ENCODE data around the gene PALD1. TPM values are rescaled to one million over a fixed set of nuclear protein-coding genes. Genes with fewer than 3 reads are reported as not detected.
"Not testable (repeated sequence)": the region's sequence is repeated elsewhere in the genome, so short reads cannot be mapped to it uniquely, and the experiment has no call there.

PALD1 gene
- total RNA-seq, 2 donors from 2014 or later: 0.07 to 0.13 TPM

- not testable (repeated sequence) for DNase-seq; H3K4me1 Mint-ChIP-seq; H3K4me3 Mint-ChIP-seq; ATAC-seq; H3K36me3 Mint-ChIP-seq (ENCODE audit: low read depth); H3K27ac Mint-ChIP-seq; H3K9me3 ChIP-seq (ENCODE audit: control insufficient read depth, low read length, poor library complexity, severe bottlenecking)
- peaks cover 33% of the 10 kb centered on the region for H3K27me3 Mint-ChIP-seq
These were observed 135.8 kb downstream of the PALD1 start for GRCh38 chr10:70614364-70614763.

GRCh38 chr10:70615211-70615610 lies 136.6 kb downstream of the PALD1 start:
- ATAC-seq: no peak
- no peak overlapping the region for H3K4me3 Mint-ChIP-seq

GRCh38 chr10:70615784-70616522 lies 137.4 kb downstream of the PALD1 start:
- no peaks in the 10 kb centered on the region for H3K9me3 ChIP-seq (ENCODE audit: control insufficient read depth, low read length, poor library complexity, severe bottlenecking)
- peaks cover 9% of the 10 kb centered on the region for H3K4me1 Mint-ChIP-seq
- H3K4me3 Mint-ChIP-seq: no peak overlapping the region
- no peak overlapping the region for H3K27ac Mint-ChIP-seq
- ATAC-seq (no peak), DNase-seq (no peak)
- peaks cover 33% of the 10 kb centered on the region for H3K27me3 Mint-ChIP-seq
- no peaks in the 10 kb centered on the region for H3K36me3 Mint-ChIP-seq (ENCODE audit: low read depth)

More at GRCh38 chr10:70615211-70615610, 136.6 kb downstream of the PALD1 start:
- Mint-ChIP-seq H3K27me3 (peaks cover 33% of the 10 kb centered on the region), H3K4me1 (peaks cover 9% of the 10 kb centered on the region), H3K36me3 (ENCODE audit: low read depth) (no peaks in the 10 kb centered on the region), H3K27ac (no peak overlapping the region)
- DNase-seq: no peak
- H3K9me3 ChIP-seq (ENCODE audit: control insufficient read depth, low read length, poor library complexity, severe bottlenecking): no peaks in the 10 kb centered on the region

- H3K9me3 ChIP-seq (ENCODE audit: control insufficient read depth, low read length, poor library complexity, severe bottlenecking): no peaks in the 10 kb centered on the region
- DNase-seq (no peak), ATAC-seq (peak; percentile 21)
- H3K36me3 Mint-ChIP-seq (ENCODE audit: low read depth): no peaks in the 10 kb centered on the region
- H3K27ac Mint-ChIP-seq: no peak overlapping the region
- H3K27me3 Mint-ChIP-seq: peaks cover 33% of the 10 kb centered on the region
- peaks cover 9% of the 10 kb centered on the region for H3K4me1 Mint-ChIP-seq
- H3K4me3 Mint-ChIP-seq: no peak overlapping the region
These were observed 138.2 kb downstream of the PALD1 start for GRCh38 chr10:70616761-70617160.

Other genes starting within 250 kb of the PALD1 start
- gene PPA1, start 245.3 kb upstream of the PALD1 start, total RNA-seq: 10 to 100 TPM; 69.8 to 80.9 TPM
- gene NPFFR1, start 194.8 kb upstream of the PALD1 start, total RNA-seq: not detected
- 1 to 10 TPM; 1.9 to 2.5 TPM for gene LRRC20, start 96.1 kb upstream of the PALD1 start, total RNA-seq
- 10 to 100 TPM; 44.2 to 49.5 TPM for gene EIF4EBP2, start 74.6 kb upstream of the PALD1 start, total RNA-seq
- gene NODAL, start 37.1 kb upstream of the PALD1 start, total RNA-seq: not detected
- 10 to 100 TPM; 16.5 to 18.0 TPM for gene PRF1, start 124.0 kb downstream of the PALD1 start, total RNA-seq
- not detected for gene ADAMTS14, start 193.7 kb downstream of the PALD1 start, total RNA-seq

Data from T-helper 17 cell (primary cell).